C4-2B (cell line): Measurements from ENCODE around the gene CD99.

Experiments
- ZFX ChIP-seq: fragments of 450-650 bp; IDR thresholded peaks from 2 replicates; pipeline ENCODE4 v1.6.1; 2017
- TF ChIP-seq, protein P1 (sequence below): fragments of 450-650 bp; conservative IDR thresholded peaks from 2 replicates; pipeline ENCODE4 v1.5.1; 2017; ENCODE audit warnings: mild to moderate bottlenecking

DNA sequence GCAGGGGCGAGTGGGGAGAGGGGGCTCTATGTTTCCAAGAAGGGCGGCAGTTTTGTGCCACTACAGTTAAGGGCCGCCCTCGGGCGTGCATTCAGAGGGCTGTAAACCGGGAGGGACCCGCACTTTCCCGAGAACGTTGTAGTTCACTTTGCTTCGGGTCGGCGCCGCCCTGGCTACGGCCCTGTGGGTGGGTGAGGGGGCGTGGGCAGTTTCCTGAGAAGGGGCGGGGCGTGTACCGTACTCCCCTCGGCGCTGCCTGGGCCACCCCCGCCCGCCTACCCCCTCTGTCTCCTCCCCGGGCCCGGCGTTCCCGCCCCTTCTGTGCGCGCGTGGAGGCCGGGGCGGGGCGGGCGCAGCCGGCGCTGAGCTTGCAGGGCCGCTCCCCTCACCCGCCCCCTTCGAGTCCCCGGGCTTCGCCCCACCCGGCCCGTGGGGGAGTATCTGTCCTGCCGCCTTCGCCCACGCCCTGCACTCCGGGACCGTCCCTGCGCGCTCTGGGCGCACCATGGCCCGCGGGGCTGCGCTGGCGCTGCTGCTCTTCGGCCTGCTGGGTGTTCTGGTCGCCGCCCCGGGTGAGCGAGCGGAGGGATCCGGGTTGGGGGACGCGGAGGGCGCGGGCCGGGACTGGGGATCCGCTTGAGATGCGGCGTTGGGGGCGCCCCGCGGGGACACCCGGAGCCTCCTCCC, at the start of gene CD99:
- TF ChIP-seq, protein P1, sequence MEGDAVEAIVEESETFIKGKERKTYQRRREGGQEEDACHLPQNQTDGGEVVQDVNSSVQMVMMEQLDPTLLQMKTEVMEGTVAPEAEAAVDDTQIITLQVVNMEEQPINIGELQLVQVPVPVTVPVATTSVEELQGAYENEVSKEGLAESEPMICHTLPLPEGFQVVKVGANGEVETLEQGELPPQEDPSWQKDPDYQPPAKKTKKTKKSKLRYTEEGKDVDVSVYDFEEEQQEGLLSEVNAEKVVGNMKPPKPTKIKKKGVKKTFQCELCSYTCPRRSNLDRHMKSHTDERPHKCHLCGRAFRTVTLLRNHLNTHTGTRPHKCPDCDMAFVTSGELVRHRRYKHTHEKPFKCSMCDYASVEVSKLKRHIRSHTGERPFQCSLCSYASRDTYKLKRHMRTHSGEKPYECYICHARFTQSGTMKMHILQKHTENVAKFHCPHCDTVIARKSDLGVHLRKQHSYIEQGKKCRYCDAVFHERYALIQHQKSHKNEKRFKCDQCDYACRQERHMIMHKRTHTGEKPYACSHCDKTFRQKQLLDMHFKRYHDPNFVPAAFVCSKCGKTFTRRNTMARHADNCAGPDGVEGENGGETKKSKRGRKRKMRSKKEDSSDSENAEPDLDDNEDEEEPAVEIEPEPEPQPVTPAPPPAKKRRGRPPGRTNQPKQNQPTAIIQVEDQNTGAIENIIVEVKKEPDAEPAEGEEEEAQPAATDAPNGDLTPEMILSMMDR: no peak
- TF ChIP-seq ZFX: no peak
